Mesothelial cell of epicardium (in vitro differentiated cells): ENCODE results near the gene KAZN. TPM values are rescaled to one million over a fixed set of nuclear protein-coding genes. Genes with fewer than 3 reads are reported as not detected.

ENCODE experiments used
- DNase-seq, 2 experiments: peaks; one replicate each; pipeline ENCODE4 v3.0.0; 2021; ENCODE audit warnings: low spot score in 2 of 2; ENCODE audit not compliant: unreplicated experiment in 2 of 2
- H3K27ac Mint-ChIP-seq: 2 replicates; pipeline ENCODE4 v1.8.0; 2021; ENCODE audit warnings: mixed read lengths
- H3K27me3 Mint-ChIP-seq: 2 replicates; pipeline ENCODE4 v1.8.0; 2021; ENCODE audit warnings: low read depth, mixed read lengths
- H3K36me3 Mint-ChIP-seq: 2 replicates; pipeline ENCODE4 v1.8.0; 2021; ENCODE audit warnings: mixed read lengths
- H3K4me1 Mint-ChIP-seq: 2 replicates; pipeline ENCODE4 v1.8.0; 2021; ENCODE audit warnings: mixed read lengths
- H3K4me3 Mint-ChIP-seq: 2 replicates; pipeline ENCODE4 v1.8.0; 2021; ENCODE audit warnings: mild to moderate bottlenecking, moderate library complexity, mixed read lengths
- H3K9me3 Mint-ChIP-seq: 2 replicates; pipeline ENCODE4 v1.8.0; 2021; ENCODE audit warnings: mixed read lengths
- CTCF ChIP-seq: fragments of 200-600 bp; sonication (generic); IDR thresholded peaks from one replicate; pipeline ENCODE4 v1.5.0; 2021; ENCODE audit warnings: antibody characterized with exemption; ENCODE audit not compliant: unreplicated experiment
- total RNA-seq: library from RNA; stranded (reverse); gene quantifications from 3 replicates; pipeline ENCODE4 v1.2.1, GENCODE V29; 2021

KAZN gene
- total RNA-seq, 1 donor from 2014 or later: 38.4 TPM

DNA sequence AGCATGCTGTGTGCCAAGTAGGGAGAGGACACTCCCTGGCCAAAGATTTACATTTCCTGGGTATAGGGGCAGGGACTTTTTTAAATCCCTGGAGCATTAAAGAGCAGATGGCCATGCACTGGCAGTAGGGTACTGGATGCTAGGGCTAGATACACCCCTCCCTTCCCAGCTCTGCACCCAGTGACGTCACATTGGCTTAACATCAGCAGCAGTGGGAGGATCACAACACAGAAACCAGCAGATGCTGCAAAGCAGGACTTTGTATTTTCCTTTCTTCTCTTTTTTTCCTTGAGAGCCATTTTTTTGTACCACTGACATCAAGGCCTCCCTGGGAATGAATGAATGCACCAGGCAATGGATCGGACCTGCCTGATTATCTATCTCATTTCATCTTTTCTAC is 243.0 kb downstream of the KAZN start:
- no peak for DNase-seq
- H3K4me1 Mint-ChIP-seq: no peaks in the 10 kb centered on the region
- no peaks in the 10 kb centered on the region for H3K27me3 Mint-ChIP-seq
- peaks cover 34% of the 10 kb centered on the region for H3K9me3 Mint-ChIP-seq
- no peak for TF ChIP-seq CTCF
- H3K36me3 Mint-ChIP-seq: peaks cover 20% of the 10 kb centered on the region
- H3K4me3 Mint-ChIP-seq: no peak overlapping the region
- H3K27ac Mint-ChIP-seq: no peak overlapping the region

- DNase-seq: no peak
- H3K4me1 Mint-ChIP-seq: no peaks in the 10 kb centered on the region
- no peak for TF ChIP-seq CTCF
- H3K36me3 Mint-ChIP-seq: peaks cover 20% of the 10 kb centered on the region
- H3K27me3 Mint-ChIP-seq: no peaks in the 10 kb centered on the region
- H3K4me3 Mint-ChIP-seq: no peak overlapping the region
- H3K27ac Mint-ChIP-seq: no peak overlapping the region
- H3K9me3 Mint-ChIP-seq: peaks cover 34% of the 10 kb centered on the region
These were observed 243.5 kb downstream of the KAZN start for GRCh38 chr1:14841951-14842350.

DNA sequence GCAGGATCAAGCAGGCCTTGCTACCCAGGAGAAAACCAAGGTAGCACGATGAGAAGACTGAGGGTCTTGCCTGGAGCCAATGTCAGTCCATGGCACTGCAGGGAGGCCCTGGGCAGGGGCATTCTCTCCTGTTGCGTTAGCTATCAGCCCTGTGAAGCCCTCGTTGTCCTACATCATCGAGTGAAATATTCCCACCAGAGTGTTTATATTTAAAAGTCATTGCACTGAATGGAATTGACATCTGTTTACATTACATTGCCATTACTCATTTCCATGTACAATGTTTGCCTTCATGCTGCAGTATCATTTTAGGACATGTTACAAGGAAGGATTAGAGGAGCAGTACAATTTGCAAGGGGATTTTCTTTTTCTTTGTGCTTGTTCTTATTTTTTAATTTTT is 243.9 kb downstream of the KAZN start:
- Mint-ChIP-seq H3K4me3 (no peak overlapping the region), H3K4me1 (no peaks in the 10 kb centered on the region), H3K27me3 (no peaks in the 10 kb centered on the region), H3K36me3 (peaks cover 20% of the 10 kb centered on the region), H3K27ac (no peak overlapping the region), H3K9me3 (peaks cover 34% of the 10 kb centered on the region)
- no peak for DNase-seq
- no peak for TF ChIP-seq CTCF

GRCh38 chr1:14842891-14843290 is 244.4 kb downstream of the KAZN start:
- H3K4me1 Mint-ChIP-seq: no peaks in the 10 kb centered on the region
- TF ChIP-seq CTCF: no peak
- no peak overlapping the region for H3K4me3 Mint-ChIP-seq
- no peak overlapping the region for H3K27ac Mint-ChIP-seq
- DNase-seq: no peak
- H3K9me3 Mint-ChIP-seq: peaks cover 34% of the 10 kb centered on the region
- peaks cover 20% of the 10 kb centered on the region for H3K36me3 Mint-ChIP-seq
- no peaks in the 10 kb centered on the region for H3K27me3 Mint-ChIP-seq

DNA sequence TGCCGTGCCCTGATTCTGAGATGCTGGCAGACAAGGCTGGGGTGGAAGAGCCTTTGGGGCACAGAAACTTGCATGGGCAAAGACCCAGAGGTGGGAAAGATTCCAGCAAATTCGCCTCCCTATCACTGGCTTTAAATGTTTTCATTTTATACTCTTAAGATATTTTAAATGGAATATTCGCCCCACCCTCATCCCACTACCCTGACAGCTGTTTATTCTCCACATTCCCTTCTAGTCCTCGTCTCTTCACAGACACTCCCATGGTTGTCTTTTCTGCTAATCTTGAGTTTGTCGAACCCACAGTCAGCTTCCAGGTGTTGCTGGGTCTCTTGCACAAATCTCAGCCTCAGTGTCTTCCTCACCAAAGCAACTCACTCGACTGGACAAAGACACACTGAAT is 245.0 kb downstream of the KAZN start:
- Mint-ChIP-seq H3K4me3 (no peak overlapping the region), H3K4me1 (peaks cover under 1% of the 10 kb centered on the region), H3K27me3 (no peaks in the 10 kb centered on the region), H3K36me3 (peaks cover 20% of the 10 kb centered on the region), H3K9me3 (peaks cover 34% of the 10 kb centered on the region), H3K27ac (no peak overlapping the region)
- DNase-seq: no peak
- no peak for TF ChIP-seq CTCF

DNA sequence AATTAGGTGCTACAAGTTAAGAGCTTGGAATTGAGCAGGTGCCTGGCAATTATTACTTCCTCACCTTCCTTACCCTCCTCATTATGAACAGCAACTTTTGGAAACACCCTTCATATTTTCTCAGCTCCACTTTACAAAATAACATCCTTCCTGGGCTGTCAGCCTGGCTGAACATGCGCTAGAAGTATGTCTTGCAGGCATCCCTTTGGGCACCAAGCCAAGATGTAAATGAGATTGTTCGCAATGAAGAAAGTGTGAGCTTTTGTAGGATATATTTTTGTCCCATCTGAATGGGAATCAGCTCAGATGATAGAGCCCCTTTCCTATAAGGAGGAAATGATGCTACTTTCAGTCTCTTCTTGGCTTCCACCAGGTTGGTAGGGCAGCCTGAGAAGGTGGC is 245.9 kb downstream of the KAZN start:
- no peak for TF ChIP-seq CTCF
- H3K4me1 Mint-ChIP-seq: peaks cover 1% of the 10 kb centered on the region
- no peaks in the 10 kb centered on the region for H3K27me3 Mint-ChIP-seq
- H3K4me3 Mint-ChIP-seq: no peak overlapping the region
- peaks cover 34% of the 10 kb centered on the region for H3K9me3 Mint-ChIP-seq
- no peak for DNase-seq
- peaks cover 20% of the 10 kb centered on the region for H3K36me3 Mint-ChIP-seq
- no peak overlapping the region for H3K27ac Mint-ChIP-seq
